HG02763 (cell line): Measurements from ENCODE around the gene SKIC2.
"Not testable (repeated sequence)": the region's sequence is repeated elsewhere in the genome, so short reads cannot be mapped to it uniquely, and the experiment has no call there.

Experiments used
- ATAC-seq: cut with Tn5 transposase; IDR thresholded peaks from one replicate; pipeline ENCODE4 v1.9.1; 2021; ENCODE audit warnings: mild to moderate bottlenecking, moderate library complexity; ENCODE audit not compliant: unreplicated experiment

Gene SKIC2

DNA sequence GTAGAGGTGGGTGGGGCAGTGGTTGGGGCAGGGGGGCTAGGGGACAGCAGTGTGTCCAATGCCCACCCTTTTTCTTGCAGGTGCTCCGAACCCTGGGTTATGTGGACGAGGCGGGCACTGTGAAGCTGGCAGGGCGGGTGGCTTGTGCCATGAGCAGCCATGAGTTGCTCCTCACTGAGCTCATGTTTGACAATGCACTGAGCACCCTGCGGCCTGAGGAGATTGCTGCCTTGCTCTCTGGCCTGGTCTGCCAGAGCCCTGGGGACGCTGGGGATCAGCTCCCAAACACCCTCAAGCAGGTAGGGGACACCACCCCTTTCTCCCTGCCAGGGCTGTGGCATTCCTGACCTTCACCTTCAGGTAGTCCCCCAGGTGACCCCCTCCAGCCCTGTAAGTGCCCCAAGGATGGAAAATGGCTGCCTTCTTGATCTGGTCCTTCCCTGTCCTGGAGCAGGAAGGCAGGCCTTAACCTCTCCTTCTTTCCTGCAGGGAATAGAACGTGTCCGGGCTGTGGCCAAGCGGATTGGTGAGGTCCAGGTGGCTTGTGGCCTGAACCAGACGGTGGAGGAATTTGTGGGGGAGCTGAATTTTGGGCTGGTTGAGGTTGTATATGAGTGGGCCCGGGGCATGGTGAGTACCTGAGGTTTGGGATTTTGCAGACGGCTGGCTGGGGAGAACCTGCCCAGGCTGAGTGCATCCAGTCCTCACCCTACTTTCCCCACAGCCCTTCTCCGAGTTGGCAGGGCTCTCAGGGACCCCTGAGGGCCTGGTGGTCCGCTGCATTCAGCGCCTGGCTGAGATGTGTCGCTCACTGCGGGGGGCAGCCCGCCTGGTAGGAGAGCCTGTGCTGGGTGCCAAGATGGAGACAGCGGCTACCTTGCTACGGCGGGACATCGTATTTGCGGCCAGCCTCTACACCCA, 10.1 kb downstream of the SKIC2 start:
- no peak for ATAC-seq

DNA sequence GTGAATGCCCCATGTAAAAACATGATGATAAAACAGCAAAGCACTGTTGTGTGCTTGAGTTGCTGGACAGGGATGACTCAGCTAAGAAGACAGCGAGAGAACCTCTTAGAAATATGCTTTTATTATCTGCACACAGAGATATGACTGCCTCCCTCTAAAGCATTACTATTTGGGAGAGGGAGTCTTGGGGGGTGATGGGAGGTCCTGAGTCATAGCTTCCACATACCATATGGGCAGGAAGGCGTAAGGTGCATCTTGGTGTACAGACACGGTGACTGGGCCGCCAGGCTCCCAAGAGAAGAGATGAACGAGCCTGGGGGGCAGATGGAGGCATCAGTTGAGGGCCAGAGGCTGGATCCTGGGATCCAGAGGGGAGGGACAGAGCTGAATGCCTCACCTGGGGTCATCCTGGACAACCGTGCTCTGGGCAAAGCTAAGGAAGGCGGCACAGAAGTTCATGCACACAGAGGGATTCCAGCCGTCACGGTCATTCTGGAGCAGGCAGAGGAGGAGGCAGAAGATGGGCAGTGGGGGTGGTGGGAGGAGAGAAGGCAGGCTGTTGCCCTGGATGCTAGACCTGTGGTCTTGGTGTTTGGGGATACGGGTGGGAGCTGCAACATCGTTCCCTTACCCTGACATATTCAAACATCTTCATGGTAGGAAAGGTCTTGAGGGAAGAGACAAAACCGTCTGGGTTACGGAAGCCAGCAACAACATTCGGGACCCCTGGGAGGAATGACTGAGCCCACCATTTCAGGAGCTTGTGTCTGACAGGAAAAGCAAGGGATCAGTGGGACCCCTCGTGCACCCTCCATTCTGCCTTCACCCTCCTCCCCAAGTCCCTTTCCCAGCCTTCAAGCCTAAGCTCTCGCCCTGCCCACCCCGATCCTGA, 11.0 kb downstream of the SKIC2 start:
- no peak for ATAC-seq

DNA sequence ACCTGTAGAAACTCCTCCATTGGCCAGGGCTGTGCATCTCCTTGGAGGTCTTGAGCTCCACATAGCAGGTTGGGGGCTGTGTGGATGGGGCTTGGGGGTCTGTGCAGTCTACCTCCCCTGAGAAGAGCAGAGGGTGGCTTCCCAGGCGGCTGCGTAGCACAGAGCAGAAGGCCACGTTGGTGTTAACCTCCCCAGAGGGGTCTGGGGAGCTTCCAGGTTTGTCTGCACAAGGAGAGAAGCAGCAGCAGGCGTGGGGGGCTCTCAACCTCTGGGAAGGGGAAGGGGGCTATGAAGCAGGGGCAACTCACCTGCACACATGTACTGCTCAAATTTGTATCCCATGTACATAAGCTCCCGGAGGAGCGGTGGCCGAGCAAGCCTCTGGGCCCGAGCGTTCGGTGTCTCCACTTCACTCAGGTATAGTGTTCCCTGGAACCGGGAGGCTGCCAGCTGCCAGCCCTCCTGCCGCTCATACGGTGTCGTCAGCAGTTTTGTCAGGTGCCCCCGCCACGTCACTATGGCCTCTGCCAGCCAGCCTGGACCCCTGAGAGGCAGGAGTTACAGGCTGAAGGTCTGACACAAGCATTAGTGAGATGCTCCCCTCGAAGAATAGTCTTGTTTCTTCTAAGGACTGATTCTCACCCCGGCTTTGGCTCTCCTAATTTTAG, 11.8 kb downstream of the SKIC2 start:
- no peak for ATAC-seq

DNA sequence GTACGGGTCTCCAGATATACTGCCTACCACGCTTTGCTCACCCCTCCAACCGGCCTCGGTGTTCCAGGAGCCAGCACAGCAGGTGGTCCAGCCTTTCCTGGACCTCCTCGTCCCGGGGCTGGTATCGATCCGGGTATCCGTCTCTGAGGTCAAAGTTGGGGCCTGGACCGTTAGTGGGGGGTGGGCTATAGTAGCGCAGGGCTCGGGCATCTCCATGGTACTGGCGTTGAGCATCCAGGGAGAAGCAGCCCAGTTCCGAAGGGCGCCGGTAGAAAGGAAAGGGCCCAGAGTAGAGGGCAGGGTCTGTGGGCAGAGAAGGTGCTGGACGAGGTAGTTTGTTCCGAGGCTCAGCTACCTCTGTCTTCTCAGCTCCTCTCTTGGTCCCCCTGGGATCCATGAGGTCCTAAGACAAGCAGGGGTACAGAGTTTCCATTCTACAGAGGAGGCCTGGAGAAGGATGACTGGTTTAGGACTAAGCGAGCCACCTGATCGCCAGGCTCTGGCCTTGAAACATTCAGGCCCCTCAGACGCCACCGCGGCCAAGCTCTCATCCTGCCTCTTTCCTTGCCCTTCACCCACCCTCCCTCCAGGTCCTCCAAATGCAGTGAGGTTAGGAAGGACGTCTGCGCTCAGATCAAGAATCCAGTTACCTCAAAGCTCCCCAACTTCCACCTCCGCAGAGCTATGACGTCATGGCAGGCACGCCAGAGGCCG, 12.5 kb downstream of the SKIC2 start:
- ATAC-seq = no peak

DNA sequence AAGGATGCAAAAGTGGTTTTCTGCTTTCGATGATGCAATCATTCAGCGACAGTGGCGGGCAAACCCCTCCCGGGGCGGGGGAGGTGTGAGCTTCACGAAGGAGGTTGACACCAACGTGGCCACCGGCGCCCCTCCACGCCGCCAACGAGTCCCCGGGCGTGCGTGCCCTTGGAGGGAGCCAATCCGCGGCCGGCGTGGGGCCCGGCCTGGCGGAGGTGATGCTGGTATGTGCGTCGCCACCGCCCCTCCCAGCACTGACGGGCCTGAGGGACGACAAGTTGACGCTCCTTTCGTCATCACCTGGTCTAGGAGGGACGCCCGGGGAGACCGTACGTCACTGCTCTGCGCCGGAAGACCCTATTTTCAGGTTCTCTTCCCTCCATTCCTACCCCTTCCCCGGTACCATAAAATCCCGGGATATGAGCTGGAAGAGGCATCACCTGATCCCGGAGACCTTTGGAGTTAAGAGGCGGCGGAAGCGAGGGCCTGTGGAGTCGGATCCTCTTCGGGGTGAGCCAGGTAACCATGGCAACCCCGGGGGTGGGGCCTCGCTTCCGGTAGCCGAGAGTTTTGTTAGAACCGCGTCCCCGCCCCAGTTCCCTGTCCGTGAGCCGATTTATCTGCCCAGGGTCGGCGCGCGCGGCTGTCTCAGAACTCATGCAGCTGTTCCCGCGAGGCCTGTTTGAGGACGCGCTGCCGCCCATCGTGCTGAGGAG, 13.2 kb downstream of the SKIC2 start, which contains the start of gene DXO:
TSS of gene DXO (minus strand) at position 146 of the 716 bp plus-strand sequence. CDS start 463 bp downstream, outside the sequence.
- ATAC-seq = peak; percentile 83

DNA sequence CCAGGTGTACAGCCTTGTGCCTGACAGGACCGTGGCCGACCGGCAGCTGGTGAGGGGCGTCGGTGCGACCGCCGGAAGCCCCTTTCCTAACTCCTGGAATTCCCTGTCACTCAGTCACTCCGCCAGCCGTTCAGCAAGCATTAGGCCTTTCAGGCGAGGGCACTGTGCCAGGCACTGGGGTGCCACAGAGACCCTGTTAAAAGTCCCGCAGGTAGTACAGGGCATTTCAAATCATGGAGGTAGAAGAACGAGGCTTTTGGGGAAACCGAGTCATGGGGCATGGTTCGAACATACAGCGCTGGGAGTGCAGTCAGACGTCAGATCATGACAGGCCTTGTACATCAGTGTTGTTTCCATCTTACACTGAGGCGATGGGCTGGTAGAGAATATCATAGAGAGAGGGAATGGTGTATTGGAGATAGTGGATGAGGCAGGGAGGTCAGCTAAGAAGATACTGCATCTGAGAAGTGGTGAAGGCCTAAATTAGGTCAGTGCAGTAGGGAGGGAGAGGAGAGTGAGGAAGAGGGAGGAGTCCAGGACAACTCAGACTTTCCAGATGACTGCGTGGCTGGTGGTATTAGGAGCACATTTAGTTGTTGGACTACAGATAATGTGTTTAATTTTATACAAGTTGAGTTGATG, 13.9 kb downstream of the SKIC2 start:
- no peak for ATAC-seq

DNA sequence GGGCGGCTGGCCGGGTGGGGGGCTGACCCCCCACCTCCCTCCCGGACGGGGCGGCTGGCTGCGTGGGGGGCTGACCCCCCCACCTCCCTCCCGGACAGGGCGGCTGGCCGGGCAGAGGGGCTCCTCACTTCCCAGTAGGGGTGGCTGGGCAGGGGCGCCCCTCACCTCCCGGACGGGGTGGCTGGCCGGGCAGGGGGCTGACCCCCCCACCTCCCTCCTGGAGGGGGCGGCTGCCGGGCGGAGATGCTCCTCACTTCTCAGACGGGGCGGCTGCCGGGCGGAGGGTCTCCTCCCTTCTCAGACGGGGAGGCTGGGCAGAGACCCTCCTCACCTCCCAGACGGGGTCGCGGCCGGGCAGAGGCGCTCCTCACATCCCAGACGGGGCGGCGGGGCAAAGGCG, 17.1 kb downstream of the SKIC2 start:
- not testable (repeated sequence) for ATAC-seq

DNA sequence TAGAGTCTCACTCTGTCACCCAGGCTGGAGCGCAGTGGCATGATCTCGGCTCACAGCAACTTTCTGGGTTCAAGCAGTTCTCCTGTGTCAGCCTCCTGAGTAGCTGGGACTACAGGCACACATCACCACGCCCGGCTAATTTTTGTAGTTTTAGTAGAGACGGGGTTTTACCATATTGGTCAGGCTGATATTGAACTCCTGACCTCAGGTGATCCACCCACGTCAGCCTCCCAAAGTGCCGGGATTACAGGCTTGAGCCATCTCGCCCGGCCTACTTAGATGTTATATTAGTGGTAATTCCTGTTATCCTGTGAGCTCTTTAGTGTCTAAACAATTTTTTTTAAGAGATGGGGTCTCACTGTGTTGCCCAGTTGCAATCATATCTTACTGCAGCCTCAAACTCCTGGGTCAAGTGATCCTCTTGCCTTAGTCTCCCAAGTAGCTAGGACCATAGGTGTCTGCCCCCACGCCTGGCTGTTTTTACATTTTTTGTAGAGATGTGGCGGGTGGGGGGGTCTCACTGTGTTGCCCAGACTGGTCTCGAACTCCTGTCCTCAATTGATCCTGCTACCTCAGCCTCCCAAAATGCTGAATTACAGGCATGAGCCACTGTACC, 18.9 kb downstream of the SKIC2 start:
- no peak for ATAC-seq

DNA sequence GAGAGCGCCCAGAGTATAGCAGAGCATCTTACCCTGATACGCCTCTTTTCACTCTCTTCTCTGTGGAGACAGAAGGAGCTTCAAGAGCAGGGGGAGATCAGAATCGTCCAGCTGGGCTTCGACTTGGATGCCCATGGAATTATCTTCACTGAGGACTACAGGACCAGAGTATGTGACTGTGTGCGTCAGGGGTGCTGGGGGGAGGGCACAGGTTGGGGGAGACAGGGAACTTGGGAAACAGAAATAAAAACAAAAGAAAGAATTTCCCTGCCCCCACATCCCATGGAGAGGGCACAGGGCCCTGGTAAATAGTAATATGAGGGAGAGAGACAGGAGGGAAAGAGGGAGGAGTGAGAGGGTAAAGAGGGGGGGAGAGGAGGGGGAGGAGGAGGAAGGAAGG, 19.9 kb downstream of the SKIC2 start:
- ATAC-seq = no peak

DNA sequence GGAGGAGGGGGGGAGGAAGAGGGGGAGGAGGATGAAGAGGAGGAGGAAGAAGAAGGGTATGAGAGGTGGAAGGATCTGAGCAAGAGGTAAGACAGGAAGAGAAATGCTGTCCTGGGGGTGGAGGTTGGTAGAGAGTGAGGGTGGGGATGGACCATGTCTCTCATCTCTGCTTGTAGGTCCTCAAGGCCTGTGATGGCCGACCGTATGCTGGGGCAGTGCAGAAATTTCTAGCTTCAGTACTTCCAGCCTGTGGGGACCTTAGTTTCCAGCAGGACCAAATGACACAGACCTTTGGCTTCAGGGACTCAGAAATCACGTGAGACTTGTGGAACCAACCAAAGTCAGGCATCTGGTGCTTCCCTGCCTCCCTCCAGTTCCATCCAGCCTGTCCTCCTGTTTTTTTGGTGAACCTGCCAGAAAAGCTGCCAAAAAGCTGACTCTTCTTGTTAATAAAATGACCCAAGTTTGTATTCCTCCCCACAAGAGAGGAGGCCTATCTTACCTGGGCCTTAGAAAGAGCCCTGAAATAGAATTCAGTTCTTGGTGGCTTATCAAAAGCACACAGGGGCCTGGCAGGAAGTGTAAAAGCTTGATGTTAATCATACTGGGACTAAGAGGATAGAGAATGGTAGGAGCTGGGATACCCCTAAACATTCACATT, 20.4 kb downstream of the SKIC2 start:
- ATAC-seq = no peak

DNA sequence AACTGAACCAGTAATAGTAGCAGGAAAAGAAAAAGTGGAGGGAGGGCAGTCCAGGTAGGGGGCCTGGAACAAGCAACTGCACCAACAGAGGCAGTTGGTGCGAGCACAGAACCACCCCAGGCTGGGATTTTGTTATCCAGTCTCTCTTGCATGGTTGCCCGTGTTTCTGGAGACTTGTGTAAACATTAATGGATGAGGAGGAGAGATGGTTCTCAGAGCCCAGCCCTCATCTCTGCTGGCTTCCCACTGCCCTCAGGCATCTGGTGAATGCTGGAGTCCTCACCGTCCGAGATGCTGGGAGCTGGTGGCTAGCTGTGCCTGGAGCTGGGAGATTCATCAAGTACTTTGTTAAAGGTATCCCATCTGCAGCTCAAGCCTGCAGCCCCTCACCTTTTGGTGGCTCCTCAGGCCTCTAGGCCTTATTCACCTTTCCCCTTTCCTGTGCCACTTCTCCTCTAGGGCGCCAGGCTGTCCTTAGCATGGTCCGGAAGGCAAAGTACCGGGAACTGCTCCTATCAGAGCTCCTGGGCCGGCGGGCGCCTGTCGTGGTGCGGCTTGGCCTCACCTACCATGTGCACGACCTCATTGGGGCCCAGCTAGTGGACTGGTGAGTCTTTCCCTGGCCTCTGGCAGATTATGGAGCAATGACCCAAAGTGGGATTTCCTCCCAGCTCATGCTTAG, 21.4 kb downstream of the SKIC2 start:
- ATAC-seq = not testable (repeated sequence)

DNA sequence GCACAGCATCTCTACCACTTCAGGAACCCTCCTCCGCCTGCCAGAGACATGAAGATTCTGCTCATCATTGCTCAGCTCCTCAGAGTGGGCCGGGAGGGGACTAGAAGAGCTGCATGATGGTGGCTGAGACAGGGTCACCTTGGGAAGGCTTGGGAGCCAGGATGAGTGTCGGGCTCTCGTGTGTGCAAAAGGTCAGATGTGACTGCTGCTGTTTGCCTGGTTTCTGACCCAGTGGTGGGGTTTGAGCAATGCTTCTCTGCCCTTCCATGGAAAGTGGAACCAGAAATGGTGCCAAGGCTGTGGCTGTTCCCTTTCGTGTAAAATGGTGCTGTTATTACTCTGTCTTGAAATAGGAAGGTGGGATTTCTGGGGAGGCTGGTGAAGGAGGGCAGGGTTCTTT, 22.0 kb downstream of the SKIC2 start:
- ATAC-seq = not testable (repeated sequence)

DNA sequence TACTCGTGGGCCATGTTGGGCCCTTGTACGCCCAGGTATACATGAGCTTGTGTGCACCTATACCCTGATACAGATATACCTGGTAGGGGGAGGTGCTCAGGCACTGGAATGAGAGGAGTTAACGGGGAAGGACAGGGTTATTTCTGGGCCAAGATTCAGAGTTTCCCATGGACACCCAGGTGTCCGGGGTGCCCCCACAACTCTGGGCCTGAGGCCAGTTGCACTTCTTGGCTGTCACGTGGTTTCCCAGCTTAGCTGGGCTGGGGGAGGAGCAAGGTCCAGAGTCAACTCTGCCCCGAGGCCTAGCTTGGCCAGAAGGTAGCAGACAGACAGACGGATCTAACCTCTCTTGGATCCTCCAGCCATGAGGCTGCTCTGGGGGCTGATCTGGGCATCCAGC, 22.8 kb downstream of the SKIC2 start, which contains the start of gene C4A:
TSS of gene C4A (plus strand) at position 314 of the 400 bp plus-strand sequence. CDS start at position 365, 51 bp downstream.
- not testable (repeated sequence) for ATAC-seq

DNA sequence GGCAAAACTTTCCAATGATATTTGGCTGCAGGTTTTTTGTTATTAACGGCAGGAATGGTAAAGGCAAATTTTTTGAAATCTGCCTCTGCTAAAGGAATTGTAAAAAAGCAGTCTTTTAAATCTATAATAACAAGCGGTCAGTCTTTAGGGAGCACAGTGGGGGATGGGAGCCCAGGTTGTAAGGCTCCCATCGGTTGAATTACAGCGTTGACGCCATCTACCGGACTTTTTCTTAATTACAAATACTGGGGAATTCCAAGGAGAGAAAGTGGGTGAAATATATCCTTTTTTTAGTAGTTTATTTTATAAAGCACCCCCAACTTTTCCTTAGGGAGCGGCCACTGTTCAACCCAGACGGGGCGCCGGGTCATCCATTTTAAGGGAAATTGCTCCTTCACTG, 30.4 kb downstream of the SKIC2 start:
- not testable (repeated sequence) for ATAC-seq

DNA sequence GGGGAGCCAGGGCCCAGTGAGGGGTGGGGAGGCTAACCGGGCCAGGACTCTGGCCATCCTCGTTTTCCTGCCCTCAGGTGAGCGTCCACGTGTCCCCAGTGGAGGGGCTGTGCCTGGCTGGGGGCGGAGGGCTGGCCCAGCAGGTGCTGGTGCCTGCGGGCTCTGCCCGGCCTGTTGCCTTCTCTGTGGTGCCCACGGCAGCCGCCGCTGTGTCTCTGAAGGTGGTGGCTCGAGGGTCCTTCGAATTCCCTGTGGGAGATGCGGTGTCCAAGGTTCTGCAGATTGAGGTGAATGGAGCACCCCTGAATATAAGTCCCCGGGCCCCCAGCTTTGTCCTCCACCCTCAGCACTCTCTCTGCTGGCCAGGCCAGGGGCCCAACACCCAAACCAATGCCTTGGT, 35.4 kb downstream of the SKIC2 start:
- ATAC-seq = not testable (repeated sequence)

DNA sequence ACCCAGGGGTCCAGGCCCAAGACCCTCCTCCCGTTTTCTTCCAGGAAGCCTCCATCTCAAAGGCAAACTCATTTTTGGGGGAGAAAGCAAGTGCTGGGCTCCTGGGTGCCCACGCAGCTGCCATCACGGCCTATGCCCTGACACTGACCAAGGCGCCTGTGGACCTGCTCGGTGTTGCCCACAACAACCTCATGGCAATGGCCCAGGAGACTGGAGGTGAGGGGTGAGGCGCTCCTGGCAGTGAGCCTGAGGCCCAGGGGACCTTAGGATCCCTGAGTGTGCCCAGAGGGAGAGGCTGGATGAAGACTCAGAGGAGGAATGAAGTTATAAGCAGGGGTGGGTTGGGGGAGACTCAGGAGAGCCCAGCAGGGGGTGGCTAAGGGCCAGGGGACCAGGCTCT, 37.4 kb downstream of the SKIC2 start:
- ATAC-seq = not testable (repeated sequence)

DNA sequence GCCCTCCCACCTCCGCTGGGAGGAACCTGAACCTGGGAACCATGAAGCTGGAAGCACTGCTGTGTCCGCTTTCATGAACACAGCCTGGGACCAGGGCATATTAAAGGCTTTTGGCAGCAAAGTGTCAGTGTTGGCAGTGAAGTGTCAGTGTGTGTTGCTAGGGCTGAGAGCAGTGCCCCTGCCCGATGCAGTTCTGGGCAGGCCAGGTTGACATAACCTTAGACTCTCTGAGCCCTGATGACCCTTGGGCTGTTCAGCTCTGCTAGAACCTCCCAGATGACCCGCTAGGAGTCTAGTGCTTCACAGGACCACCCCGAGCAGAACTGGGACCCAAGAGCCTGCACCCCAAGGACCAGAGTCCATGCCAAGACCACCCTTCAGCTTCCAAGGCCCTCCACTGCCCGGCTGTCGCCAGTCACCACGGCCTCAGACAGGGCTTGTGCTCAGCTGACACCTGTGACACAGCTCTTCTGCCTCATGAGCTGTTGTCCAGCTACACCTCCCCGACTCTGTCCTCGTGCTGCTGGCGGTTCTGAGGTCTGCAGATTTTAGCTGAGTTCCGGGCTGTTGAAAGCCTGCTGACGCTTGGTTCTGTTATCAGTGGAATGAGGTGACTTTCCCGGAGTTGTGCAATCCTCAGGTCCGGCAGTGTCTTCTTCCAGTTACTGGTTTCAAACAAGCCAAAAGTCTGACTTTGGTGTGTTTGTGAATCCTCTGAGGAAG, 43.7 kb downstream of the SKIC2 start:
- not testable (repeated sequence) for ATAC-seq
